GM12875 (cell line): ENCODE measurements around the gene ANAPC5.

Experiments
- H3K4me3 ChIP-seq: one replicate; pipeline ENCODE4 v1.5.1; 2011; ENCODE audit warnings: low read depth, low read length, control low read depth
- CTCF ChIP-seq: IDR thresholded peaks from 2 replicates; pipeline ENCODE4 v1.5.1; 2011; ENCODE audit warnings: low read depth, mild to moderate bottlenecking, control low read depth, inconsistent platforms, low read length, moderate library complexity, borderline replicate concordance; ENCODE audit not compliant: insufficient read depth

The ANAPC5 gene

DNA sequence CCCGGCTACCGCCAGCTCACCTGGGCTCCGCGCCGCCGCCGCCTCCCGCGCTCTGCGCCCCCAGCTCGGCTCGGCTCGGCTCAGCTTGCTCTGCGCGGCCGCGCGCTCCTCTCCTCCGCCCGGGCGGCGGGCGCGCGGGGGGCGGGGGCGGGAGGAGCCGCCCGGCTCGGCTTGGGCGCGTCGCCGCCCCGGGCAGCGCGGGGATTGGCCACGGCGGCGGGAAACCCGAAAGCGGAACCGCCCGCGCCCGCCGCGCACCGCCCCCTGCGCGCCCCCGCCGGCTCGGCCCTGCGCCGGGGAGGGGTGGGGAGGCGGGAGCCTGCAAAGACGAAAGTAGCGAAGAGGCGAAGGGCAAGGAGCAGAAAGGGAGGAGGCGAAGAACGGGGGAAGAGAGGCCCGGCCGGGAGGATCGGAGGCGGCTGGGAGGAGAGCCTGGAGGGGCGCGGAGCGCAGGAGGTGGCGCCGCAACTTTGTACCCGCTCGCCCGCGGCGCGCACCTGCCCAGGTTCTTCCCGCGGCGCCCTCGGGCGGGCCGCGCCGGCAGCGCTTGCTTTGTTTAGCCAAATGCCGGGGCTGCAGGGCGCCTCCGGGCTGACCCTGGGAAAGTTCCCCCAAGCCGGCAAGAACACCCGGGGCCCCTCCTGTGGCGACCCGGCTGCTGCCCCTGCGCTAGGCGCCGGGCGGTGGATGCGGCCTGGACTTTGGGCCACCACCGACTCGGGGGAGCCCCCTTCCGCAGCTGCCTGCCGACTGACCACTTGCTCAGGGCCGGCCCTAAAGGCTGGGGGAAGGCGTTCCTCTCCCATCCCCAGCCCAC lies 55.4 kb downstream of the ANAPC5 start, which contains the start of gene CAMKK2:
Gene CAMKK2, minus strand, starts transcription at position 92 of the 817 bp plus-strand sequence. CDS start 22,183 bp downstream, outside the sequence.
- TF ChIP-seq CTCF = peak; percentile 35
- H3K4me3 ChIP-seq = peak within 1 kb of the TSS; percentile 94

- peak overlapping the region; percentile 94 for H3K4me3 ChIP-seq
- no peak for TF ChIP-seq CTCF
These were observed 56.2 kb downstream of the ANAPC5 start for GRCh38 chr12:121295746-121296617.

- peak overlapping the region; percentile 94 for H3K4me3 ChIP-seq
- 0 out of 2 replicates have a peak, but pooled peaks have one; percentile 12 for TF ChIP-seq CTCF
These were observed 57.0 kb downstream of the ANAPC5 start for GRCh38 chr12:121295116-121295745.

DNA sequence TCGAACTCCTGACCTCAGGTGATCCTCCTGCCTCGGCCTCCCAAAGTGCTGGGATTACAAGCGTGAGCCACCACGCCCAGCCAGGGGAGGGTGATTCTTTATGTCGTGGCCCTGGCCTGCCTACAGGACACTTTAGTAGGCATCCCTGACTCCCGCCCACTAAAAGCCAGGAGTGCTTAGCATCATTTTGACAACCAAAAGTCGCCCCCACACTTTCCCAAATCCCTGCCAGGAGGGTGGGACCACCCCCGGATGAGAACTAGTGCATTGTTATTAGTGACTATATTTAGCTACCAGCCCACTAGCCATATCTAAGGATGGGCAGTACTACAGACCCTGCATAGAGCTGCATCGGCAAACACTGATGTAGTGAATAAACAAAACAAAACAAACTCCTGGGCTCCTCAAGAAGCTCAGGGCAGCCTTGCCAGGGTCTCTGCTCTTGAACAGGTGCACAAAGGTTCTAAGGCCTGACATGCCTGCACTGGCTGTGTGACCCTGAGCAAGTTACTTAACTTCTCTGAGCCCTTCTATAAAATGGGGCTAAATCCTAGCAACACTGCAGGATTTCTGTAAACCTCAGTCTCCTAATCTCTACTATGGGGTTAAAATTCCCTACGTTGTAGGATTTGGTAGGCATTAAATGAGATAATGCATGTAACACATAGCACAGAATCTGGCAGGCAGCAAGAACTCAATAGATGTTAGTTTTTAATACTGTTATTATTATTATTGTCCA lies 57.9 kb downstream of the ANAPC5 start:
- TF ChIP-seq CTCF = no peak
- H3K4me3 ChIP-seq = no peak overlapping the region

DNA sequence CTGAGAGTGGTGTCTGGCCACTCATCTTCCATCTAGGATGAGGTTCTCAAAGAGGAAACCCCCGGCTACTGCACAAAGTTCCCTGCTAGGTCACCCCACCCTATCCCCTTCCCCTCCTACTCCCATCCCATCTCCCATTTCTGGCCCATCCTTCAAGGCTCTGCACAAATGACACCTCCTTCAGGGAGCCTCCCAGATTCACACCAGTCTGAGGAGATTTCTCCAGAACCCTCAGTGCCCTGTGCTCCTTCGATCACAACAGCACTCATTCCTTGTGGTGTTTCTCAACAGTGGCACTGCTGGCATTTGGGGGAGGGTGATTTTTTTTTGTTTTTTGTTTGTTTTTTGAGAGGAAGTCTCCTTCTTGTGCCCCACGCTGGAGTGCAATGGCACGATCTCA lies 58.6 kb downstream of the ANAPC5 start:
- TF ChIP-seq CTCF = no peak
- no peak overlapping the region for H3K4me3 ChIP-seq

DNA sequence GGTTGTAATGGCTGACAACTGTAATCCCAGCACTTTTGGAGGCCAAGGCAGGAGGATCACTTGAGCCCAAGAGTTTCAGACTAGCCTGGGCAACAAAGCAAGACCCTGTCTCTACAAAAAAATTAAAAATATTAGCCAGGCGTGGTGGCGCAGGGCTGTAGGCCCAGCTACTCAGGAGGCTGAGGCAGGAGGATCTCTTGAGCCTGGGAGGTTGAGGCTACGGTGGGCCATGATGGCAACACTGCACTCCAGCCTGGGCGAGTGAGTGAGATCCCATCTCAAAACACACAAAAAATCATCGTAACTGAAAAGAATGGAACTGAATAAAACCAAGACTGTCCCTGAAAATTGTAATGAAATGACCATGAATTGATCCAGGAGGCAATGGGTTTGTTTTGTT lies 61.8 kb downstream of the ANAPC5 start:
- TF ChIP-seq CTCF = no peak
- H3K4me3 ChIP-seq = no peak overlapping the region
